Measurements from ENCODE around the gene HMCN2.

Gene HMCN2

DNA sequence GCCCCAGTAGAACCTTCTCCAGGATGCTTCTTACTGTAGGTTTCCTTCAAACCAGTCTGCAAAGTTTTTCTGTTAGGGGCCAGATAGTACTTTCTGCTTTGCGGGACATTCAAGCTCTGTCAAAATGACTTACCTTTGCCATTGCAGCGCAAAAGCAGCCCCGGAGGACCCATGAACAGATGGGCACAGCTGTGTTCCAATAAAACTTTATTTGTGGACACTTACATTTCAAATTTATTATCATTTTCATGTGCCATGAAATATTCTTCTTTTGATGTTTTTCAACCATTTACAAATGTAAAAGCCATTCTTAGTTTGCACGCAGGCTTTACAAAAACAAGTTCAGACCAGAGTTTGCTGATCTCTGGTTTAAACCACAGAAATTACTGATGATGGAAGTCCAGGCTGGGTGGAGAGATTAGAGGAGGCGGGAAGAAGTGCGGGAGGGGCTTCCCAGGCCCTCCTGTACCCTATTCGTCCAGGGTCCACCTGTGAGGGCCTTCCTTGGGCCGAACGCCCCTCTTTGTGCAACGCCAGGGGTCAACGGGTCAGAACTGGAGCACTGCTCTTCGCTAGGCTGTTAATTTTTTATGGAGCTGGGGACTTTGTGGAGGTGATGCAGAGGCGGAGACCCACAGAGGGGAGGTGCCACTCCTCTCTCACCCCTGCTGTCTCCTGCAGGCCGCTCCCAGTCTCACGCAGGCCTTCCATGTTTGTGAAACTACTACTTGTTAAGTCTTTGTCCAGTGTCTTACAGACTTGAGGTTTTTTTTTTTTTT is 171.6 kb downstream of the HMCN2 start:
- H3K9me3 ChIP-seq (ENCODE audit: control insufficient read depth, insufficient read depth, low read length) = no peaks in the 10 kb centered on the region
- no peak overlapping the region for H3K4me3 ChIP-seq (ENCODE audit: low read depth, low read length)
- peaks cover 7% of the 10 kb centered on the region for H3K4me1 ChIP-seq (ENCODE audit: control insufficient read depth, insufficient read depth, low read length)
- no peak overlapping the region for H3K9ac ChIP-seq (ENCODE audit: low read depth, low read length)
- peaks cover 25% of the 10 kb centered on the region for H3K27me3 ChIP-seq (ENCODE audit: control insufficient read depth, insufficient read depth, low read length)
- no peak overlapping the region for H3K27ac ChIP-seq (ENCODE audit: low read depth, low read length)
- H3K36me3 ChIP-seq (ENCODE audit: control insufficient read depth, insufficient read depth, low read length) = no peaks in the 10 kb centered on the region

GRCh38 chr9:130438382-130438981 is 172.9 kb downstream of the HMCN2 start:
- no peaks in the 10 kb centered on the region for H3K36me3 ChIP-seq (ENCODE audit: control insufficient read depth, insufficient read depth, low read length)
- H3K27ac ChIP-seq (ENCODE audit: low read depth, low read length) = no peak overlapping the region
- no peak overlapping the region for H3K4me3 ChIP-seq (ENCODE audit: low read depth, low read length)
- H3K9me3 ChIP-seq (ENCODE audit: control insufficient read depth, insufficient read depth, low read length) = no peaks in the 10 kb centered on the region
- no peak overlapping the region for H3K9ac ChIP-seq (ENCODE audit: low read depth, low read length)
- no peaks in the 10 kb centered on the region for H3K4me1 ChIP-seq (ENCODE audit: control insufficient read depth, insufficient read depth, low read length)
- peaks cover 17% of the 10 kb centered on the region for H3K27me3 ChIP-seq (ENCODE audit: control insufficient read depth, insufficient read depth, low read length)

DNA sequence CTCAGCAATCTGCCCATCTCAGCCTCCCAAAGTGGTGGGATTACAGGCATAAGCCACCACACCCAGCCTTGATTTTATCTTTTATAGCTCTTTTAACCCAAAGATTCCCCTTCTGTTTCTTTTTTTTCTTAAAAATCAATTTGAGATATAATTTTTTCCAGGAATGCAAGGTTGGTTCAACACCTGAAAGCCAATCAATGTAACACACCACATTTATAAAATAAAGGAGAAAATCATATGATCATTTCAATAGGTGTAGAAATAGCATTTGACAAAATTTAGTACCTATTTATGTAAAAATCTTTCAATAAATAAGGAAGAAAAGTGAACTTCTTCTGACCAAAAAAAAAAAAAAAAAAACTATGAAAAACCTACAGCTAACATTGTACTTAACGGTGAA is 175.5 kb downstream of the HMCN2 start:
- no peak overlapping the region for H3K27ac ChIP-seq (ENCODE audit: low read depth, low read length)
- no peaks in the 10 kb centered on the region for H3K9me3 ChIP-seq (ENCODE audit: control insufficient read depth, insufficient read depth, low read length)
- peaks cover 15% of the 10 kb centered on the region for H3K27me3 ChIP-seq (ENCODE audit: control insufficient read depth, insufficient read depth, low read length)
- H3K4me3 ChIP-seq (ENCODE audit: low read depth, low read length) = no peak overlapping the region; the same call in 1 of the 2 replicates
- H3K9ac ChIP-seq (ENCODE audit: low read depth, low read length) = no peak overlapping the region
- peaks cover 8% of the 10 kb centered on the region; the same call in 1 of the 2 replicates for H3K4me1 ChIP-seq (ENCODE audit: control insufficient read depth, insufficient read depth, low read length)
- H3K36me3 ChIP-seq (ENCODE audit: control insufficient read depth, insufficient read depth, low read length) = no peaks in the 10 kb centered on the region

- Histone ChIP-seq H3K4me3 (ENCODE audit: low read depth, low read length) (no peak overlapping the region), H3K27ac (ENCODE audit: low read depth, low read length) (no peak overlapping the region), H3K9me3 (ENCODE audit: control insufficient read depth, insufficient read depth, low read length) (no peaks in the 10 kb centered on the region), H3K36me3 (ENCODE audit: control insufficient read depth, insufficient read depth, low read length) (no peaks in the 10 kb centered on the region), H3K9ac (ENCODE audit: low read depth, low read length) (no peak overlapping the region), H3K27me3 (ENCODE audit: control insufficient read depth, insufficient read depth, low read length) (peaks cover 17% of the 10 kb centered on the region), H3K4me1 (ENCODE audit: control insufficient read depth, insufficient read depth, low read length) (peaks cover 24% of the 10 kb centered on the region)
Observed at GRCh38 chr9:130442746-130443455, 177.3 kb downstream of the HMCN2 start.

DNA sequence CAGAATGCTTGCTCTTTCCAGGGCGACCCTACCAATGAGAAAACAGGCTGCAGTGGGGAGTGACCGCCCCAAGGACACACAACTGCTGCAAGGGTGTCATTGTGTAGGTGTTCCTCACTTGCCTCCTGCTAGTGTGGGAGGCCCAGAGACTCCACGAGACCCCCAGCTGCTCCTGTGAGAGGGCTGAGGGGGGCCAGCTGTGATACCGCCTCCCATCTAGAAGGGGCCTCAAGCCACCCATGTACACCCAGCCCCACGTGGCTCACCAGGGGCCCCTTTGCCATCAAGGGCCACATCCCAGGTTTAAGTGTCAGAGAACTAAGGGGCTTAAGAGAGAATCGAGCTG is 177.9 kb downstream of the HMCN2 start:
- peaks cover 29% of the 10 kb centered on the region for H3K4me1 ChIP-seq (ENCODE audit: control insufficient read depth, insufficient read depth, low read length)
- no peak overlapping the region for H3K9ac ChIP-seq (ENCODE audit: low read depth, low read length)
- H3K4me3 ChIP-seq (ENCODE audit: low read depth, low read length) = no peak overlapping the region
- H3K27ac ChIP-seq (ENCODE audit: low read depth, low read length) = no peak overlapping the region
- H3K36me3 ChIP-seq (ENCODE audit: control insufficient read depth, insufficient read depth, low read length) = no peaks in the 10 kb centered on the region
- H3K9me3 ChIP-seq (ENCODE audit: control insufficient read depth, insufficient read depth, low read length) = no peaks in the 10 kb centered on the region
- peaks cover 17% of the 10 kb centered on the region for H3K27me3 ChIP-seq (ENCODE audit: control insufficient read depth, insufficient read depth, low read length)

GRCh38 chr9:130443840-130444492 is 178.4 kb downstream of the HMCN2 start:
- Histone ChIP-seq H3K4me3 (ENCODE audit: low read depth, low read length) (peak overlapping the region; percentile 72; the same call in 1 of the 2 replicates), H3K27ac (ENCODE audit: low read depth, low read length) (no peak overlapping the region), H3K9ac (ENCODE audit: low read depth, low read length) (no peak overlapping the region), H3K36me3 (ENCODE audit: control insufficient read depth, insufficient read depth, low read length) (no peaks in the 10 kb centered on the region), H3K27me3 (ENCODE audit: control insufficient read depth, insufficient read depth, low read length) (peaks cover 17% of the 10 kb centered on the region), H3K9me3 (ENCODE audit: control insufficient read depth, insufficient read depth, low read length) (no peaks in the 10 kb centered on the region), H3K4me1 (ENCODE audit: control insufficient read depth, insufficient read depth, low read length) (peaks cover 29% of the 10 kb centered on the region)

DNA sequence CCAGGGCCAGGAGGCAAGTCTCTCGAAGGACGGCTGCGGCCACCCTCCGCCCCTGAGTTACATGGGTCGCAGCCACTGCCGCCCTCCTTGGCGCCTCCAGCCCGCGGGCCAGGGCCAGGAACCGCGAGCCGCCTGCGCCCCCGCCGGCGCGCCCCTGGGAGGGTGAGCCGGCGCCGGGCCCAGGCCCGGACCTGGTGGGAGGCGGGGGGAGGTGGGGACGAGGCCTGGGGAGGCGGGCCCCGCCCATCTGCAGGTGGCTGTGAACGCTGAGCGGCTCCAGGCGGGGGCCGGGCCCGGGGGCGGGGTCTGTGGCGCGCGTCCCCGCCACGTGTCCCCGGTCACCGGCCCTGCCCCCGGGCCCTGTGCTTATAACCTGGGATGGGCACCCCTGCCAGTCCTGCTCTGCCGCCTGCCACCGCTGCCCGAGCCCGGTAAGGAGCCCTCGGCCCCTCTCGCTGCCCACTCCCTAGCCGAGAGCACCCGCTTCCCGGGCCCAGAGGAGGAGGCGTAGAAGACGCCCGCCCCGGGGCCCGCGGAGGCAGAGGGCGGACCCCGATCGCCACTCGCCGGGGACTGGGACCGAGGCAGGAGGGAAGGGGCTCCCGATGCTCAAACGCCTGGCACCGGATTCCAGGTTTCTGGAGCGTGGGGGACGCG is 179.1 kb downstream of the HMCN2 start, which contains the start of gene ASS1:
Gene ASS1 (plus strand): TSS at position 397 of the 657 bp plus-strand sequence. CDS start 7,268 bp downstream, outside the sequence.
- Histone ChIP-seq H3K27ac (ENCODE audit: low read depth, low read length) (peak within 1 kb of the TSS; percentile 85), H3K36me3 (ENCODE audit: control insufficient read depth, insufficient read depth, low read length) (no peaks in the 10 kb centered on the region), H3K9ac (ENCODE audit: low read depth, low read length) (peak within 1 kb of the TSS; percentile 24; the same call in 1 of the 2 replicates), H3K9me3 (ENCODE audit: control insufficient read depth, insufficient read depth, low read length) (no peaks in the 10 kb centered on the region), H3K4me3 (ENCODE audit: low read depth, low read length) (peak within 1 kb of the TSS; percentile 72), H3K4me1 (ENCODE audit: control insufficient read depth, insufficient read depth, low read length) (peaks cover 29% of the 10 kb centered on the region), H3K27me3 (ENCODE audit: control insufficient read depth, insufficient read depth, low read length) (peaks cover 17% of the 10 kb centered on the region)

DNA sequence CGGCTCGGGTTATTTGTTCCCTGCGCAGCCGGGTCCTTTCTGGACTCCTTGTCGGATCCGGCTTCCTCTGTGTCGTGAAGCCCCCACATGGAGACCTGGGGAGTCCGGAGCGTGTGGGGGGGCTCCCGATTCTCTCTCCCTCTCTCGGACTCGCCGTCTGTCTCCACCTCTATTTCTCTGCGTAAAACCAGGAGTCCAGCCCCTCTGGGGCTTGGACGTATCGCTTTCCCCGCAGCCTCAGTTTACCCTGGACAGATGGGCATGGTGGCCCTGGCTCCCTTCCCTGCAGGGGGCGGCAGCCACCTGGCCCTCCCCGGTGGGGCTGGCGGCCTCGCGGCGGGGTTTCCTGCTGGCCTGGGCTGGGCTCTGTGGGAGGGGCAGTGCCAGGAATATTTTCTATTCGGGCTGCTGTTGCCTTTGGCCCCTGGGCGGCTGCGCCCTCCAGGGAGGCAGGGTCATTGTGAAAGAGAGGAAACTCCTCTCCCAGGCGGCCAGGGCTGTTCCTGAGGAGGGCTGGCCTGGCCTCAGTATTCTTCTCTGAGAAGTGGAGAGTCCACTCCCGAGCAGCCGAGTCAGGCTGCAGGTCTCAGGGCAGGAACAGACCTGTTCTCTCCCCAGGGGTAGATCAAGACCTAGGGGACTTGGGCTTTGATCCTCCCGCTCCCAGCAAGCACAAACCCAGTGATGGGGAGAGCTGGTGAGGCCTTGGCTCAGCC is 179.9 kb downstream of the HMCN2 start:
- peak overlapping the region; percentile 85 for H3K27ac ChIP-seq (ENCODE audit: low read depth, low read length)
- peak overlapping the region; percentile 72 for H3K4me3 ChIP-seq (ENCODE audit: low read depth, low read length)
- peak overlapping the region; percentile 24; the same call in 1 of the 2 replicates for H3K9ac ChIP-seq (ENCODE audit: low read depth, low read length)

DNA sequence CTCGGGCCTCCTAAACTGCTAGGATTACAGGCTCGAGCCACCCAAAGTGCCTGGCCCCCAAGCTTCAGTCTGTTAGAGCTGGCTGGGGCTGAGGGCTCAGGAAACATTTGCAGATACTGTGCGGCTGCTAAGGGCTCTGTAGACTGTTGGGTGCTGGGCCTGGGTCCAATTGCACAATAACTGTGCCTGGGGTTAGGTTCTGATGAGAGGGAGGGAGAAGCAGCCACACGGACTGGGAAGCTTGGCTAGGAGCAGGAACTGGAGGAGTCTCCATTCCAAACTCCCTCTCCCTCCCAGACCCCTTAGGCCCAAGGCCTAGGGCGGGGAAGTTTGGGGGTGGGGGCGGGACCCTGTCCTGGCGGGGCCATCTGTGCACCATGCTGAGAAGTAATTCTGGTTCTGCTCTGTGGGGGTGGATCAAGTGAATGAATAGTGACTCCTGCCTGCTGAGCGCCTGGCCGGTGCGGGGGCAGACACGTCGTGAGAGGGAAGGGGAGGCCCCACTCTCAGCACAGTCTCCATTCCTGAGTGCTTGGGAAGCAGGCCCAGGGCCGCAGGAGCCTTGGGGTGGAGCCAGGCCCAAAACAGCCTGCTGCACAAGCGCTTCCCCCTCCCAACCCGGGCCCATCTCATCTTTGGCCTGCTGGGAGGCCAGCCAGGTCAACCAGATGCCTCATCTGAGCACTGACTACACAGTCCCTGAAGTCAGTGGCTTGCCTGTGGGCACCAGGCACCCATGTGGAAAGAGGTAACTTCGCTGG is 180.7 kb downstream of the HMCN2 start:
- Histone ChIP-seq H3K27ac (ENCODE audit: low read depth, low read length) (peak overlapping the region; percentile 85), H3K9me3 (ENCODE audit: control insufficient read depth, insufficient read depth, low read length) (no peaks in the 10 kb centered on the region), H3K9ac (ENCODE audit: low read depth, low read length) (peak overlapping the region; percentile 11; the same call in 1 of the 2 replicates), H3K4me3 (ENCODE audit: low read depth, low read length) (peak overlapping the region; percentile 72), H3K36me3 (ENCODE audit: control insufficient read depth, insufficient read depth, low read length) (no peaks in the 10 kb centered on the region), H3K27me3 (ENCODE audit: control insufficient read depth, insufficient read depth, low read length) (peaks cover 17% of the 10 kb centered on the region), H3K4me1 (ENCODE audit: control insufficient read depth, insufficient read depth, low read length) (peaks cover 36% of the 10 kb centered on the region)

More for the DNA sequence above, 179.9 kb downstream of the HMCN2 start:
- peaks cover 17% of the 10 kb centered on the region for H3K27me3 ChIP-seq (ENCODE audit: control insufficient read depth, insufficient read depth, low read length)
- peaks cover 29% of the 10 kb centered on the region for H3K4me1 ChIP-seq (ENCODE audit: control insufficient read depth, insufficient read depth, low read length)
- H3K36me3 ChIP-seq (ENCODE audit: control insufficient read depth, insufficient read depth, low read length) = no peaks in the 10 kb centered on the region
- H3K9me3 ChIP-seq (ENCODE audit: control insufficient read depth, insufficient read depth, low read length) = no peaks in the 10 kb centered on the region

All from HUES48 (cell line).